IMR-90 (cell line): ENCODE data around the gene ORC4. TPM values are rescaled to one million over a fixed set of nuclear protein-coding genes. Genes with fewer than 3 reads are reported as not detected.

Source experiments
- ATAC-seq: fragments of 200-7000 bp; cut with Tn5 transposase; 2 replicates; pipeline ENCODE4 v1.9.1; 2020; ENCODE audit warnings: low read depth, mild to moderate bottlenecking, moderate library complexity
- BruUV-seq: library from RNA; stranded (reverse); fragments of 400-500 nt; replicated peaks from 2 replicates; lab custom pipeline; 2021; lab: Mats Ljungman, UMichigan
- CTCF ChIA-PET: fragments of 300-600 bp; formaldehyde crosslinking; extraction: SDS; loops from one replicate; lab custom pipeline; 2021; ENCODE audit warnings: antibody characterized with exemption; lab: Yijun Ruan, JAX
- POLR2A ChIA-PET: fragments of 300-600 bp; sonication (Branson Sonifier 250); formaldehyde crosslinking; loops from one replicate; lab custom pipeline; 2022; ENCODE audit warnings: antibody characterized with exemption; ENCODE audit not compliant: unreplicated experiment; lab: Charles Lee
- DNase-seq: peaks from one replicate; pipeline ENCODE4 v3.0.0; 2013
- H2AFZ ChIP-seq: replicated peaks from 2 replicates; pipeline ENCODE3; 2013; ENCODE audit warnings: low read length, mild to moderate bottlenecking; ENCODE audit not compliant: poor library complexity
- H2AK5ac ChIP-seq: 2 replicates; pipeline ENCODE4 v1.6.1; 2013; ENCODE audit warnings: low read depth, low read length, inconsistent platforms
- H2AK9ac ChIP-seq: replicated peaks from 2 replicates; pipeline ENCODE3; 2013; ENCODE audit warnings: mild to moderate bottlenecking, low read depth, low read length, moderate library complexity; ENCODE audit not compliant: poor library complexity
- H2BK120ac ChIP-seq: 2 replicates; pipeline ENCODE4 v1.6.1; 2013; ENCODE audit warnings: low read depth, low read length, inconsistent platforms
- H2BK15ac ChIP-seq: 3 replicates; pipeline ENCODE4 v1.6.1; 2013; ENCODE audit warnings: low read depth, low read length, inconsistent platforms
- H2BK20ac ChIP-seq: 2 replicates; pipeline ENCODE4 v1.6.1; 2013; ENCODE audit warnings: low read depth, mild to moderate bottlenecking, inconsistent platforms, low read length, moderate library complexity
- H2BK5ac ChIP-seq: 2 replicates; pipeline ENCODE4 v1.6.1; 2013; ENCODE audit warnings: mild to moderate bottlenecking, low read depth, low read length, inconsistent platforms; ENCODE audit not compliant: poor library complexity, severe bottlenecking
- H3K14ac ChIP-seq: replicated peaks from 2 replicates; pipeline ENCODE4 v1.6.1; 2013; ENCODE audit warnings: low read depth, low read length, inconsistent platforms
- H3K18ac ChIP-seq: 2 replicates; pipeline ENCODE4 v1.6.1; 2013; ENCODE audit warnings: low read depth, low read length, control low read depth
- H3K23ac ChIP-seq: 2 replicates; pipeline ENCODE4 v1.6.1; 2013; ENCODE audit warnings: low read depth, low read length, inconsistent platforms
- H3K27ac ChIP-seq: 2 replicates; pipeline ENCODE4 v1.5.1; 2013; ENCODE audit warnings: mild to moderate bottlenecking, control low read depth, low read length; ENCODE audit not compliant: insufficient read depth
- H3K27me3 ChIP-seq: 2 replicates; pipeline ENCODE4 v1.6.1; 2013; ENCODE audit warnings: low read length; ENCODE audit not compliant: control insufficient read depth, insufficient read depth
- H3K36me3 ChIP-seq: 2 replicates; pipeline ENCODE4 v1.6.1; 2013; ENCODE audit warnings: low read length, mixed read lengths; ENCODE audit not compliant: control insufficient read depth, insufficient read depth
- H3K4ac ChIP-seq: 2 replicates; pipeline ENCODE4 v1.6.1; 2013; ENCODE audit warnings: low read depth, low read length, inconsistent platforms
- H3K4me1 ChIP-seq: 2 replicates; pipeline ENCODE4 v1.6.1; 2013; ENCODE audit warnings: low read length, mixed read lengths; ENCODE audit not compliant: control insufficient read depth, insufficient read depth
- H3K4me2 ChIP-seq: 2 replicates; pipeline ENCODE4 v1.6.1; 2013; ENCODE audit warnings: low read depth, mild to moderate bottlenecking, control low read depth, low read length, moderate library complexity
- H3K4me3 ChIP-seq: 2 replicates; pipeline ENCODE4 v1.5.1; 2013; ENCODE audit warnings: low read depth, mild to moderate bottlenecking, control low read depth, low read length, moderate library complexity; ENCODE audit not compliant: insufficient read depth
- H3K56ac ChIP-seq: 2 replicates; pipeline ENCODE4 v1.6.1; 2013; ENCODE audit warnings: low read length, inconsistent platforms; ENCODE audit not compliant: insufficient read depth; ENCODE audit errors: extremely low read depth
- H3K79me1 ChIP-seq, 2 experiments: 2 replicates each; pipeline ENCODE4 v1.6.1; 2013; ENCODE audit warnings: low read length in 2 of 2, inconsistent platforms in 1 of 2, low read depth in 1 of 2
- H3K9ac ChIP-seq: 2 replicates; pipeline ENCODE4 v1.6.1; 2013; ENCODE audit warnings: low read depth, low read length, control low read depth
- H3K9me1 ChIP-seq: 2 replicates; pipeline ENCODE4 v1.6.1; 2013; ENCODE audit warnings: low read length, inconsistent platforms; ENCODE audit not compliant: insufficient read depth
- H3K9me3 ChIP-seq: 2 replicates; pipeline ENCODE4 v1.6.1; 2013; ENCODE audit warnings: low read length; ENCODE audit not compliant: control insufficient read depth, insufficient read depth
- H4K20me1 ChIP-seq: 2 replicates; pipeline ENCODE4 v1.6.1; 2013; ENCODE audit warnings: low read length, inconsistent platforms; ENCODE audit not compliant: insufficient read depth
- H4K5ac ChIP-seq: 2 replicates; pipeline ENCODE4 v1.6.1; 2013; ENCODE audit warnings: mild to moderate bottlenecking, low read depth, low read length, control low read depth
- H4K8ac ChIP-seq, 2 experiments: 2 replicates each; pipeline ENCODE4 v1.6.1; 2013; ENCODE audit warnings: low read depth in 2 of 2, low read length in 2 of 2, control low read depth in 1 of 2, inconsistent platforms in 1 of 2
- H4K91ac ChIP-seq: 2 replicates; pipeline ENCODE4 v1.6.1; 2013; ENCODE audit warnings: low read depth, low read length, inconsistent platforms; ENCODE audit not compliant: insufficient read depth
- CHD1 ChIP-seq: IDR thresholded peaks from 2 replicates; pipeline ENCODE4 v1.6.1; 2012; ENCODE audit warnings: low read depth, low read length, improper control_type of control experiment
- ELK1 ChIP-seq: fragments of 150-350 bp; IDR thresholded peaks from 2 replicates; pipeline ENCODE4 v1.6.1; 2016; ENCODE audit warnings: low read depth, mild to moderate bottlenecking, low read length, moderate library complexity, borderline replicate concordance
- FOS ChIP-seq: fragments of 150-350 bp; IDR thresholded peaks from 2 replicates; pipeline ENCODE4 v1.6.1; 2016; ENCODE audit warnings: low read depth, low read length
- MAFK ChIP-seq: IDR thresholded peaks from 2 replicates; pipeline ENCODE4 v1.6.1; 2012; ENCODE audit warnings: low read depth, low read length, improper control_type of control experiment
- MXI1 ChIP-seq: IDR thresholded peaks from 2 replicates; pipeline ENCODE4 v1.6.1; 2012; ENCODE audit warnings: low read depth, mild to moderate bottlenecking, low read length, moderate library complexity, borderline replicate concordance
- NFE2L2 ChIP-seq: fragments of 150-350 bp; IDR thresholded peaks from 2 replicates; pipeline ENCODE4 v1.6.1; 2016; ENCODE audit warnings: low read depth, mild to moderate bottlenecking, low read length
- USF2 ChIP-seq: fragments of 150-350 bp; IDR thresholded peaks from 2 replicates; pipeline ENCODE4 v1.6.1; 2017; ENCODE audit warnings: mild to moderate bottlenecking, antibody characterized with exemption, low read length, low read depth
- WGBS, 2 experiments: methylation state at CpG; one replicate each; pipeline versions ENCODE4 v1.1.5 to v1.1.7; 2013; ENCODE audit warnings: missing lambda C conversion rate in 2 of 2; ENCODE audit not compliant: insufficient read length in 1 of 2; ENCODE audit errors: extremely low coverage in 2 of 2; 5-methylcytosine and 5-hydroxymethylcytosine counted together
- dilution Hi-C: fragments of 300-500 bp; cut with HindIII; formaldehyde crosslinking; loops from one replicate; pipeline ENCODE4 v1.14.3; 2018; ENCODE audit warnings: low sequenced_read_pairs; ENCODE audit not compliant: unreplicated experiment
- in situ Hi-C: fragments of 300-500 bp; cut with MboI; formaldehyde crosslinking; loops from 3 replicates; pipeline ENCODE4 v1.14.3; 2019; ENCODE audit warnings: low sequenced_read_pairs, inconsistent platforms, mixed read lengths
- intact Hi-C: fragments of 100-400 bp; cut with micrococcal nuclease; formaldehyde crosslinking; loops from 2 replicates; pipeline ENCODE4 v1.10.0; 2022
- polyA plus RNA-seq, 3 experiments: library from polyadenylated mRNA; depleted of rRNA; stranded (reverse); fragments of >200 nt; gene quantifications; 2 replicates each; pipeline ENCODE4 v1.2.3, GENCODE V29; 2012; ENCODE audit warnings: low replicate concordance in 1 of 3
- total RNA-seq: library from RNA; depleted of rRNA; stranded (reverse); fragments of >200 nt; gene quantifications from 2 replicates; pipeline ENCODE4 v1.2.3, GENCODE V29; 2012

ORC4 gene
- total and polyA plus RNA-seq, 2 of the 4 experiments (the other 2 are of a cell fraction), result 20.6 to 23.5 TPM

GRCh38 chr2:147977679-147978078 is 42.9 kb downstream of the ORC4 start:
- Histone ChIP-seq H3K14ac (no peak overlapping the region), H4K91ac (no peak overlapping the region), H3K4me2 (no peak overlapping the region), H2AK5ac (no peak overlapping the region), H3K9ac (no peak overlapping the region), H2AK9ac (no peak overlapping the region), H4K20me1 (peaks cover 6% of the 10 kb centered on the region; the same call in 1 of the 2 replicates), H3K9me3 (no peaks in the 10 kb centered on the region), H3K4me1 (no peaks in the 10 kb centered on the region), H3K36me3 (no peaks in the 10 kb centered on the region), H2BK20ac (no peak overlapping the region), H4K5ac (no peak overlapping the region), H3K27ac (no peak overlapping the region), H3K4ac (no peak overlapping the region), H3K18ac (no peak overlapping the region), H3K23ac (no peak overlapping the region), H4K8ac (no peak overlapping the region), H3K4me3 (no peak overlapping the region), H3K79me1 (peaks cover 9 to 13% of the 10 kb centered on the region in 2 experiments; a peak in 3 of 4 replicates), H2BK5ac (no peak overlapping the region), H3K56ac (no peak overlapping the region), H2BK120ac (no peak overlapping the region), H2BK15ac (no peak overlapping the region), H2AFZ (no peak overlapping the region), H3K9me1 (no peaks in the 10 kb centered on the region), H3K27me3 (no peaks in the 10 kb centered on the region)
- no TSS peak for BruUV-seq
- dilution Hi-C loops (no loop called here), intact Hi-C loops (no loop called here), in situ Hi-C loops (loop anchor here (25.0 kb wide), 1 partner anchor 1010 kb away; no protein-coding TSS in a partner anchor)
- DNase-seq (no peak), ATAC-seq (no peak)
- no CpG with 5 or more reads among the region's 3 CpGs for WGBS, 2 experiments
- TF ChIP-seq NFE2L2 (no peak), MXI1 (no peak), MAFK (no peak), USF2 (no peak), CHD1 (no peak), FOS (no peak), ELK1 (no peak)
- ChIA-PET POLR2A (no interaction called here), CTCF (interaction anchor here (1.6 kb wide), 1 partner anchor 13 kb away, joined by 4 read pairs; no protein-coding TSS in a partner anchor)
